ENCODE data around the gene NUP107. TPM values are rescaled to one million over a fixed set of nuclear protein-coding genes. Genes with fewer than 3 reads are reported as not detected.
A peak's percentile ranks its signal among the peaks of the same experiment; 100 is the strongest.

The NUP107 gene
- polyA plus RNA-seq, 2 of the 4 experiments (the other 2 are of a cell fraction) = 78.5 to 194 TPM

DNA sequence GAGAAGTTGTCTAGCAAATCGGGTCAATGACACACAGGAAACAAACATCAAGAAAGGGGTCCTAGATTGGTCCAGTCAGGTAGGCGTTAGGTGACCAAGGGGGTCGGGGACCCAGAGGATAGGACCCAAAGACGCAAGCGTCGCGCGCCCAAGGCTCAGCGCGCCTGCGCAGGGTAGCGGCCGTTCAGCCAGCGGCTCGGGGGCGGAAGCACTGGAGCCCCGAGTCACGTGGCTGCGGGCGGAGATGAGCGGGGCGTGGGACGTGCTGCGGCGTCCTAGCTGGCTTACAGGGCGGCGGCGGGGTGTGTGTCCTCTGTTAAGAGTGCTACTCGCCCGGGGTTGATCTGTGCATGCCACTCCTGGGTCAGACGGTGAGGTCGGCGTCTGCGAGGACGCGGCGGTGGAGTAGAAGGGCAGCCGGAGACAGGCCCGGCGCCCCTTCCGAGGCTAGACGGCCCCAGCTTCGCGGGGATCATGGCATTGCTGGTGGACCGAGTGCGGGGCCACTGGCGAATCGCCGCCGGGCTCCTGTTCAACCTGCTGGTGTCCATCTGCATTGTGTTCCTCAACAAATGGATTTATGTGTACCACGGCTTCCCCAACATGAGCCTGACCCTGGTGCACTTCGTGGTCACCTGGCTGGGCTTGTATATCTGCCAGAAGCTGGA, 59.3 kb downstream of the NUP107 start, which contains the start of gene SLC35E3 (continued):
- TF ChIP-seq NPAS2 (CRISPR knock-in tag; IDR thresholded peaks at IDR 0.05; ENCODE audit: borderline replicate concordance) = no peak
- TF ChIP-seq, protein P1, sequence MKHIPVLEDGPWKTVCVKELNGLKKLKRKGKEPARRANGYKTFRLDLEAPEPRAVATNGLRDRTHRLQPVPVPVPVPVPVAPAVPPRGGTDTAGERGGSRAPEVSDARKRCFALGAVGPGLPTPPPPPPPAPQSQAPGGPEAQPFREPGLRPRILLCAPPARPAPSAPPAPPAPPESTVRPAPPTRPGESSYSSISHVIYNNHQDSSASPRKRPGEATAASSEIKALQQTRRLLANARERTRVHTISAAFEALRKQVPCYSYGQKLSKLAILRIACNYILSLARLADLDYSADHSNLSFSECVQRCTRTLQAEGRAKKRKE (CRISPR knock-in tag; IDR thresholded peaks at IDR 0.05; ENCODE audit: low read depth) = no peak
- no peak for TF ChIP-seq CBX8 (IDR thresholded peaks at IDR 0.05)
- no peak for TF ChIP-seq CHD2 (IDR thresholded peaks at IDR 0.05; ENCODE audit: low read length, partially characterized antibody)
- no peak for TF ChIP-seq BHLHE40 (IDR thresholded peaks at IDR 0.05; ENCODE audit: low read depth, low read length)
- TF ChIP-seq, protein P2, sequence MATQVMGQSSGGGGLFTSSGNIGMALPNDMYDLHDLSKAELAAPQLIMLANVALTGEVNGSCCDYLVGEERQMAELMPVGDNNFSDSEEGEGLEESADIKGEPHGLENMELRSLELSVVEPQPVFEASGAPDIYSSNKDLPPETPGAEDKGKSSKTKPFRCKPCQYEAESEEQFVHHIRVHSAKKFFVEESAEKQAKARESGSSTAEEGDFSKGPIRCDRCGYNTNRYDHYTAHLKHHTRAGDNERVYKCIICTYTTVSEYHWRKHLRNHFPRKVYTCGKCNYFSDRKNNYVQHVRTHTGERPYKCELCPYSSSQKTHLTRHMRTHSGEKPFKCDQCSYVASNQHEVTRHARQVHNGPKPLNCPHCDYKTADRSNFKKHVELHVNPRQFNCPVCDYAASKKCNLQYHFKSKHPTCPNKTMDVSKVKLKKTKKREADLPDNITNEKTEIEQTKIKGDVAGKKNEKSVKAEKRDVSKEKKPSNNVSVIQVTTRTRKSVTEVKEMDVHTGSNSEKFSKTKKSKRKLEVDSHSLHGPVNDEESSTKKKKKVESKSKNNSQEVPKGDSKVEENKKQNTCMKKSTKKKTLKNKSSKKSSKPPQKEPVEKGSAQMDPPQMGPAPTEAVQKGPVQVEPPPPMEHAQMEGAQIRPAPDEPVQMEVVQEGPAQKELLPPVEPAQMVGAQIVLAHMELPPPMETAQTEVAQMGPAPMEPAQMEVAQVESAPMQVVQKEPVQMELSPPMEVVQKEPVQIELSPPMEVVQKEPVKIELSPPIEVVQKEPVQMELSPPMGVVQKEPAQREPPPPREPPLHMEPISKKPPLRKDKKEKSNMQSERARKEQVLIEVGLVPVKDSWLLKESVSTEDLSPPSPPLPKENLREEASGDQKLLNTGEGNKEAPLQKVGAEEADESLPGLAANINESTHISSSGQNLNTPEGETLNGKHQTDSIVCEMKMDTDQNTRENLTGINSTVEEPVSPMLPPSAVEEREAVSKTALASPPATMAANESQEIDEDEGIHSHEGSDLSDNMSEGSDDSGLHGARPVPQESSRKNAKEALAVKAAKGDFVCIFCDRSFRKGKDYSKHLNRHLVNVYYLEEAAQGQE (IDR thresholded peaks at IDR 0.05) = no peak
- peak; percentile 59; the same call in 1 of the 2 replicates for TF ChIP-seq FOSB (CRISPR knock-in tag; IDR thresholded peaks at IDR 0.05)
- TF ChIP-seq TFCP2L1 (CRISPR knock-in tag; IDR thresholded peaks at IDR 0.05) = no peak
- TF ChIP-seq FOXS1 (CRISPR knock-in tag; IDR thresholded peaks at IDR 0.05) = no peak
- no peak for TF ChIP-seq HEYL (CRISPR knock-in tag; IDR thresholded peaks at IDR 0.05)
- TF ChIP-seq, protein P3, sequence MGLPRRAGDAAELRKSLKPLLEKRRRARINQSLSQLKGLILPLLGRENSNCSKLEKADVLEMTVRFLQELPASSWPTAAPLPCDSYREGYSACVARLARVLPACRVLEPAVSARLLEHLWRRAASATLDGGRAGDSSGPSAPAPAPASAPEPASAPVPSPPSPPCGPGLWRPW (IDR thresholded peaks at IDR 0.05) = no peak
- no peak for TF ChIP-seq NR3C1 (IDR thresholded peaks at IDR 0.05)
- no peak for TF ChIP-seq NFE2L2 (conservative IDR thresholded peaks at IDR 0.05; ENCODE audit: low read length)
- no peak for TF ChIP-seq EHMT2 (IDR thresholded peaks at IDR 0.05; ENCODE audit: low read depth)
- TF ChIP-seq ZC3H11A (IDR thresholded peaks at IDR 0.05) = no peak
- no peak for TF ChIP-seq GATA3 (IDR thresholded peaks at IDR 0.05; ENCODE audit: borderline replicate concordance)
- TF ChIP-seq ZSCAN20 (CRISPR knock-in tag; IDR thresholded peaks at IDR 0.05) = no peak
- no peak for TF ChIP-seq RCOR1 (IDR thresholded peaks at IDR 0.05; ENCODE audit: low read depth, low read length)
- TF ChIP-seq, protein P4, sequence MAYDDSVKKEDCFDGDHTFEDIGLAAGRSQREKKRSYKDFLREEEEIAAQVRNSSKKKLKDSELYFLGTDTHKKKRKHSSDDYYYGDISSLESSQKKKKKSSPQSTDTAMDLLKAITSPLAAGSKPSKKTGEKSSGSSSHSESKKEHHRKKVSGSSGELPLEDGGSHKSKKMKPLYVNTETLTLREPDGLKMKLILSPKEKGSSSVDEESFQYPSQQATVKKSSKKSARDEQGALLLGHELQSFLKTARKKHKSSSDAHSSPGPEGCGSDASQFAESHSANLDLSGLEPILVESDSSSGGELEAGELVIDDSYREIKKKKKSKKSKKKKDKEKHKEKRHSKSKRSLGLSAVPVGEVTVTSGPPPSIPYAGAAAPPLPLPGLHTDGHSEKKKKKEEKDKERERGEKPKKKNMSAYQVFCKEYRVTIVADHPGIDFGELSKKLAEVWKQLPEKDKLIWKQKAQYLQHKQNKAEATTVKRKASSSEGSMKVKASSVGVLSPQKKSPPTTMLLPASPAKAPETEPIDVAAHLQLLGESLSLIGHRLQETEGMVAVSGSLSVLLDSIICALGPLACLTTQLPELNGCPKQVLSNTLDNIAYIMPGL (CRISPR knock-in tag; IDR thresholded peaks at IDR 0.05; ENCODE audit: borderline replicate concordance) = no peak
- no peak for TF ChIP-seq FOSL2 (IDR thresholded peaks at IDR 0.05)
- 0 out of 2 replicates have a peak, but pooled peaks have one; percentile 14 for TF ChIP-seq FOSL2 (CRISPR knock-in tag; IDR thresholded peaks at IDR 0.05)
- no peak for TF ChIP-seq MAFK (IDR thresholded peaks at IDR 0.05; ENCODE audit: partially characterized antibody)
